ENCODE results near the gene VIL1. TPM values are rescaled to one million over a fixed set of nuclear protein-coding genes. Genes with fewer than 3 reads are reported as not detected.

Gene VIL1
- total and polyA plus RNA-seq, 2 of the 13 experiments (the other 11 are each of a cell fraction or from before 2014, with no cell fraction given): 287 to 301 TPM

DNA sequence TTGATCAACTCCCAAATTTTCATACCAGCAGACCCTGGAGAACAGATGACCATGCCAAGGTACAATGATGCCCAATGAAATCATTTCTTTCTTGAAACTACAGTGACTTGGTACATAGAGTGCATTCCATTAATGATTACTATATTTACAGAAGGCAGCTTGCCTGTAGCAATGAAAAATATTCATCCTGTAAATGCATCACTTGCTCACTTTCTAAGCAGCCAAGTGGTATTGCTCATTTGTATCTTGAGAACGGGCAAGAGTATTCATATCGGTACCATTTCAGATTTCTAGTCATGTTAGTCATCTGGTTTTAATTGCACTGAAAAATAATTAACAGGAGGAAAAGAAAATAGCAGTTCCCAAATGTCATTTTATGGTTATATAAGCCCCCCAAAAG is 59.6 kb downstream of the VIL1 start:
- intact Hi-C loops (cut with micrococcal nuclease; ENCODE audit: unreplicated experiment): no loop called here
- no peaks in the 10 kb centered on the region for H3K79me2 ChIP-seq (ENCODE audit: insufficient read depth, low read length)
- H2AFZ ChIP-seq (ENCODE audit: low read length): no peak overlapping the region
- CTCF ChIA-PET (ENCODE audit: low intra/inter-chr PET ratio, low total read pairs): no interaction called here
- TF ChIP-seq HNRNPK (IDR thresholded peaks at IDR 0.05; ENCODE audit: low read depth, low read length, poor library complexity, severe bottlenecking) (no peak), ERF (CRISPR knock-in tag; IDR thresholded peaks at IDR 0.05) (no peak), MTF2 (CRISPR knock-in tag; IDR thresholded peaks at IDR 0.05; ENCODE audit: borderline replicate concordance) (no peak), ZIK1 (CRISPR knock-in tag; IDR thresholded peaks at IDR 0.05; ENCODE audit: borderline replicate concordance, low read depth) (no peak), GABPA (IDR thresholded peaks at IDR 0.05; ENCODE audit: low read depth, low read length) (no peak), GABPA (CRISPR knock-in tag; IDR thresholded peaks at IDR 0.05; ENCODE audit: low read depth) (no peak), SIN3A (IDR thresholded peaks at IDR 0.05; ENCODE audit: borderline replicate concordance, low read depth, low read length) (no peak), ZSCAN22 (CRISPR knock-in tag; IDR thresholded peaks at IDR 0.05) (no peak), AGO1 (IDR thresholded peaks at IDR 0.05; ENCODE audit: low read depth, low read length, poor library complexity, severe bottlenecking) (no peak), MAFK (conservative IDR thresholded peaks at IDR 0.05 in 1 of 2, IDR thresholded peaks at IDR 0.05 in 1 of 2; ENCODE audit: low read length in 2 of 2) (no peak), ZFP36L1 (CRISPR knock-in tag; IDR thresholded peaks at IDR 0.05) (no peak), TBX2 (CRISPR knock-in tag; IDR thresholded peaks at IDR 0.05; ENCODE audit: borderline replicate concordance) (no peak), ZNF605 (CRISPR knock-in tag; IDR thresholded peaks at IDR 0.05) (no peak), SNRNP70 (IDR thresholded peaks at IDR 0.05; ENCODE audit: low read depth, low read length) (no peak), ZNF317 (CRISPR knock-in tag; IDR thresholded peaks at IDR 0.05) (no peak), ZNF441 (CRISPR knock-in tag; IDR thresholded peaks at IDR 0.05; ENCODE audit: borderline replicate concordance) (no peak), SATB2 (CRISPR knock-in tag; IDR thresholded peaks at IDR 0.05) (no peak), PHF20 (CRISPR knock-in tag; IDR thresholded peaks at IDR 0.05) (no peak)
- TF ChIP-seq, protein P1, sequence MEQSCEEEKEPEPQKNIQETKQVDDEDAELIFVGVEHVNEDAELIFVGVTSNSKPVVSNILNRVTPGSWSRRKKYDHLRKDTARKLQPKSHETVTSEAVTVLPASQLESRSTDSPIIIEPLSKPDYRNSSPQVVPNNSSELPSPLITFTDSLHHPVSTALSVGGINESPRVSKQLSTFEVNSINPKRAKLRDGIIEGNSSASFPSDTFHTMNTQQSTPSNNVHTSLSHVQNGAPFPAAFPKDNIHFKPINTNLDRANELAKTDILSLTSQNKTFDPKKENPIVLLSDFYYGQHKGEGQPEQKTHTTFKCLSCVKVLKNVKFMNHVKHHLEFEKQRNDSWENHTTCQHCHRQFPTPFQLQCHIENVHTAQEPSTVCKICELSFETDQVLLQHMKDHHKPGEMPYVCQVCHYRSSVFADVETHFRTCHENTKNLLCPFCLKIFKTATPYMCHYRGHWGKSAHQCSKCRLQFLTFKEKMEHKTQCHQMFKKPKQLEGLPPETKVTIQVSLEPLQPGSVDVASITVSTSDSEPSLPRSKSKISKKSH (CRISPR knock-in tag; IDR thresholded peaks at IDR 0.05; ENCODE audit: borderline replicate concordance): no peak
- TF ChIP-seq, protein P2, sequence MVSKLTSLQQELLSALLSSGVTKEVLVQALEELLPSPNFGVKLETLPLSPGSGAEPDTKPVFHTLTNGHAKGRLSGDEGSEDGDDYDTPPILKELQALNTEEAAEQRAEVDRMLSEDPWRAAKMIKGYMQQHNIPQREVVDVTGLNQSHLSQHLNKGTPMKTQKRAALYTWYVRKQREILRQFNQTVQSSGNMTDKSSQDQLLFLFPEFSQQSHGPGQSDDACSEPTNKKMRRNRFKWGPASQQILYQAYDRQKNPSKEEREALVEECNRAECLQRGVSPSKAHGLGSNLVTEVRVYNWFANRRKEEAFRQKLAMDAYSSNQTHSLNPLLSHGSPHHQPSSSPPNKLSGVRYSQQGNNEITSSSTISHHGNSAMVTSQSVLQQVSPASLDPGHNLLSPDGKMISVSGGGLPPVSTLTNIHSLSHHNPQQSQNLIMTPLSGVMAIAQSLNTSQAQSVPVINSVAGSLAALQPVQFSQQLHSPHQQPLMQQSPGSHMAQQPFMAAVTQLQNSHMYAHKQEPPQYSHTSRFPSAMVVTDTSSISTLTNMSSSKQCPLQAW (CRISPR knock-in tag; IDR thresholded peaks at IDR 0.05): no peak
- TF ChIP-seq, protein P3, sequence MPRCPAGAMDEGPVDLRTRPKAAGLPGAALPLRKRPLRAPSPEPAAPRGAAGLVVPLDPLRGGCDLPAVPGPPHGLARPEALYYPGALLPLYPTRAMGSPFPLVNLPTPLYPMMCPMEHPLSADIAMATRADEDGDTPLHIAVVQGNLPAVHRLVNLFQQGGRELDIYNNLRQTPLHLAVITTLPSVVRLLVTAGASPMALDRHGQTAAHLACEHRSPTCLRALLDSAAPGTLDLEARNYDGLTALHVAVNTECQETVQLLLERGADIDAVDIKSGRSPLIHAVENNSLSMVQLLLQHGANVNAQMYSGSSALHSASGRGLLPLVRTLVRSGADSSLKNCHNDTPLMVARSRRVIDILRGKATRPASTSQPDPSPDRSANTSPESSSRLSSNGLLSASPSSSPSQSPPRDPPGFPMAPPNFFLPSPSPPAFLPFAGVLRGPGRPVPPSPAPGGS (CRISPR knock-in tag; IDR thresholded peaks at IDR 0.05): no peak
- FAIRE-seq: no peak
- peaks cover 23 to 63% of the 10 kb centered on the region in 2 experiments for H3K36me3 ChIP-seq (replicated peaks in 1 of 2; ENCODE audit: control insufficient read depth in 1 of 2, insufficient read depth in 2 of 2, low read length in 2 of 2)
- H3K27ac ChIP-seq (ENCODE audit: extremely low read length, insufficient read depth, low read length): no peak overlapping the region
- no peak overlapping the region for H3K4me2 ChIP-seq (ENCODE audit: low read depth, low read length)
- in situ Hi-C loops (cut with HindIII; ENCODE audit: extremely low pct_ligation_motif_present, low pct_unique_long_range_greater_than_20kb): no loop called here
- H3K27me3 ChIP-seq (ENCODE audit: control insufficient read depth in 1 of 2, insufficient read depth in 2 of 2, low read length in 2 of 2): no peaks in the 10 kb centered on the region
- POLR2A ChIA-PET: no interaction called here
- no peak for DNase-seq (ENCODE audit: low spot score)
- no peak overlapping the region for H3K4me3 ChIP-seq (replicated peaks in 1 of 3; ENCODE audit: insufficient read depth in 1 of 3, low read depth in 2 of 3, low read length in 3 of 3)
- ATAC-seq: no peak
- H3K4me1 ChIP-seq (ENCODE audit: insufficient read depth, low read length): no peaks in the 10 kb centered on the region
- H4K20me1 ChIP-seq (ENCODE audit: insufficient read depth, low read length): no peaks in the 10 kb centered on the region
- WGBS (ENCODE audit: low lambda C conversion rate): 93% methylated on average over 2 of the region's 2 CpGs
- no TSS peak for BruUV-seq (replicated peaks)
- H3K9me3 ChIP-seq (ENCODE audit: low read length): no peaks in the 10 kb centered on the region
- no peak overlapping the region for H3K9ac ChIP-seq (ENCODE audit: insufficient read depth, low read depth, low read length)

Data from HepG2 (cell line).